ENCODE measurements around the gene PCDHB7. TPM values are rescaled to one million over a fixed set of nuclear protein-coding genes. Genes with fewer than 3 reads are reported as not detected.

Gene PCDHB7
- not detected in 2 replicates for total RNA-seq

DNA sequence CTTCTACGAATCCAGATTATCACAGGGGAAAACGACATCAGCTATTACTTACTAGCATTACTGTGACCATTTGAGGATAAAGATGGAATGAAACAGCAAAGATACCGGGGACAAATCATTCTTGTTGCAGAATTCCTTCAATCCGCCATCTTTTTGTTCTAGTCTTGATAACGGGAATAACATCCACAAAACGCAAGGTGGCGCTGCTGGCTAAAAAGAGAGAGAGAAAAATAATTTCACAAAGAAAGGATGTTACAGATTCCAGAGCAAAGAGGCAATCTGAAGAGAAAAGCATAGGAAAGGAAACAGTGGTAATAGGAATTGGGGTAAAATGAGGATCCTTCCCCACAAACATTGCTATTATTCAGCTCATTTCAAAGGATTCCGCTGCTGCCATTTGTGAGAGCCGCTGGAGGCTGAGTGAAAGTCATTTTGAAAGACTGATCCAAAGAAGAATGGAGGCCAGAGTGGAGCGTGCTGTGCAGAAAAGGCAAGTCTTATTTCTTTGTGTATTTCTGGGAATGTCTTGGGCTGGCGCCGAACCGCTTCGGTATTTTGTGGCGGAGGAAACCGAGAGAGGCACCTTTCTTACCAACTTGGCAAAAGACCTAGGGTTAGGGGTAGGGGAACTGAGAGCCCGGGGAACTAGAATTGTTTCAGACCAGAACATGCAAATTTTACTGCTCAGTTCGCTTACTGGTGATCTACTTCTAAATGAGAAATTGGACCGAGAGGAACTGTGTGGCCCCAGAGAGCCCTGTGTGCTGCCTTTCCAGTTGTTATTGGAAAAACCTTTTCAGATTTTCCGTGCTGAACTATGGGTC lies at the start of gene PCDHB7:
TSS of gene PCDHB7 (plus strand) at position 264 of the 824 bp plus-strand sequence. CDS start at position 456, 192 bp downstream.

GRCh38 chr5:141135030-141135717 lies 37.3 kb upstream of the PCDHB7 start, which contains the start of gene PCDHB5:
TSS of gene PCDHB5 (plus strand) at chr5:141135206. CDS start at chr5:141135435, 229 bp downstream.

DNA sequence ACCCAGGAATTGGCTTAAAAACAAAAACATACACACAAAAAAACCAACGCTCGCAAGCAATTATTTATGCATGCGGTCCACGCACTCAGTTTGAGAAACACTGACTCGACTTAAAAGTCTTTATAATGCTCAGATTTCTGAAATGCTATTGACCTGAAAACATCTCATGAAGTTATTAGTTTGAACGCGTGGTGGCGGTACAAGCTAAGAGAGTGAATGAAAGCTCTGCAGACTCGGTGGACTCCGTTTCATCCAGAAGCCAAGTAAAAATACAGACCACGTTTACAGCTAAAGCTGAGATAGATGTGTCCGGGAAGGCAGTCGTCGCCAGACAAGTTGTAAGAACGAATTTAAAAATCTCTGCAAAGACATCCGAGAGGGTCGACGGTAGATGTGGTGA lies 22.6 kb upstream of the PCDHB7 start, which contains the start of gene PCDHB6:
TSS of gene PCDHB6 (plus strand) at position 246 of the 400 bp plus-strand sequence. CDS start 201 bp downstream, outside the sequence.

GRCh38 chr5:141177577-141178191 lies 5.2 kb downstream of the PCDHB7 start, which contains the start of gene PCDHB8:
TSS of gene PCDHB8 (plus strand) at chr5:141177790. CDS start at chr5:141178035, 245 bp downstream.

DNA sequence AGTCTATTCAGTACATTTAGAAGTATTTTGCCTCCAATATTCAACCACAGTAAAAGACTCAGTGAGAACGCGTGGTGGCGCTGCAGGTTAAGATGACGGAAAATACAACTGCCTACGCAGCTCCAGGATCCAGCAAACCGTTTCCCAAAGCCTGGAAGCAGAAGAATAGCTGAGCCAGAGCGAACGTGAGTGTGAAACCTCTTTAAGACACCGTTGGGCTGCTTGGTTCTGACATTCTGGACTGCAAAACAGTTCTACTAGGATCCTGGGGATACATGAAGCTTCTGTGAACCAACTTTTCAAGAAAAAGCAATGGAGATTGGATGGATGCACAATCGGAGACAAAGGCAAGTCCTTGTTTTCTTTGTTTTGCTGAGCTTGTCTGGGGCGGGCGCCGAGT lies 9.8 kb downstream of the PCDHB7 start, which contains the start of gene PCDHB16:
TSS of gene PCDHB16 (plus strand) at position 140 of the 400 bp plus-strand sequence. CDS start at position 313, 173 bp downstream.

DNA sequence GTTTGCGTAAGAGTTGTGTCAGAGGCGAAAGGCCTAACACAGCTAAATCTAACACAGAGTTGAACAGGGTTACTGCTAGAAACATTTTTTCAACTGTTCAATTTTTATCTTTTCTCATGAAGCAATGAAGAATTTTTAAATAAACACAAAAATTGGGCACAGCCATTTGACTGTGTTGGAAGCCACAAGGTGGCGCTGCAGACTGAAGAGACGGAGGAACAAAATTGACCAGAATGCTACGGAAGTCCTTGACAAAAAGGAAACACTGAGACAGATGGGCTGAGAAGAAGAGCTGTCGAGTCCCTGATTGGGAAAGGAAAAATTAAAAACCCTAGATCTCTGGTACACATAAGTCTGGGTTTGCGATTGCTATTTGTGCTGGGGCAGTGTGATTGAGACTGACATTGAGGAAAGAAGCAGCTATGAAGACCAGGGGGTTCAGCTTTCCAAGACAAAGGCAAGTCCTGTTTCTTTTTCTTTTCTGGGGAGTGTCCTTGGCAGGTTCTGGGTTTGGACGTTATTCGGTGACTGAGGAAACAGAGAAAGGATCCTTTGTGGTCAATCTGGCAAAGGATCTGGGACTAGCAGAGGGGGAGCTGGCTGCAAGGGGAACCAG lies 14.6 kb downstream of the PCDHB7 start, which contains the start of gene PCDHB9:
TSS of gene PCDHB9 (plus strand) at position 265 of the 616 bp plus-strand sequence. CDS start at position 423, 158 bp downstream.

DNA sequence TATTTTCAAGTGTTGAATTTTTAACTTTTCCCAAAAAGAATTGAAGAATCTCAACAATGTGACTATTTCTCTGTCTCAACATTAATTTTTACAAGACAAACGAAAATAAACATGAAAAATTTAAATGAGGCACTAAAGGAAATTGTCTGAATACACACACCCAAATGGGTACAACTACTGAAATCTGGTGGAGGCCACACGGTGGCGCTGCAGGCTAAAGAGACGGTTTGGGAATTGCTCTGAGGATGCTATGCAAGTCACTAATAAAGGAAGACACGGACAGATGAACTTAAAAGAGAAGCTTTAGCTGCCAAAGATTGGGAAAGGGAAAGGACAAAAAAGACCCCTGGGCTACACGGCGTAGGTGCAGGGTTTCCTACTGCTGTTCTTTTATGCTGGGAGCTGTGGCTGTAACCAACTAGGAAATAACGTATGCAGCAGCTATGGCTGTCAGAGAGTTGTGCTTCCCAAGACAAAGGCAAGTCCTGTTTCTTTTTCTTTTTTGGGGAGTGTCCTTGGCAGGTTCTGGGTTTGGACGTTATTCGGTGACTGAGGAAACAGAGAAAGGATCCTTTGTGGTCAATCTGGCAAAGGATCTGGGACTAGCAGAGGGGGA lies 19.8 kb downstream of the PCDHB7 start, which contains the start of gene PCDHB10:
TSS of gene PCDHB10 (plus strand) at position 244 of the 616 bp plus-strand sequence. CDS start at position 444, 200 bp downstream.

DNA sequence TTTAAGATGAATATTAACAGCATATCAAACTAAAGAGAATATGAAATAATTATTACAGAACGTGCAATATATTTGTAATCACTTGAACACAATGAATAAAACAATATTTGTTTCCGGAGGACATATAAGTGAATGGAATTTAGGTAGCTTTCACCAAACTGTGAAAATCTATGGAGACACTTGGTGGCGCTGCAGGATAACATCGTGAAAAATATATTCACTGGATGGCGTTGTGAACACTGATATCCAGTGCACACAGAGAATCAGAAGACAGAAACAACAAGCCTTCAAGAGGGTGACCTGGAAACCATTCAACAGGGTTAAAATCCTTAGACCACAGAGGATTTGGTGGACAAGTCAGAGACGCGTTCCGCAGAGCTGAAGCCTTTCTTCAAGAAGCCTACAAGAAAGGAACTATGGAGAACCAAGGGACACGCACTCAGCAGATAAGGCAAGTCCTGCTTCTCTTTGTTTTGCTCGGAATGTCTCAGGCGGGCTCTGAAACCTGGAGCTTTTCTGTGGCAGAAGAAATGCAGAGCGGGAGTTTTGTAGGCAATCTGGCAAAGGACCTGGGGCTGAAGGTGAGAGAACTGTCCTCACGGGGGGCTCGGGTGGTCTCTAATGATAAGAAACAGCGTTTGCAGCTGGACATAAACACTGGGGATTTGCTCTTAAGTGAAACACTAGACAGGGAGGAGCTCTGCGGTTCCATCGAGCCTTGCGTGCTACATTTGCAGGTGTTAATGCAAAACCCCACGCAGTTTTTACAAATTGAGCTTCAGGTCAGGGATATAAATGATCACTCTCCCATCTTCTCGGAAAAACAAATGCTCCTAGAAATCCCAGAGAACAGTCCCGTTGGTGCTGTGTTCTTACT lies 27.2 kb downstream of the PCDHB7 start, which contains the start of gene PCDHB11:
TSS of gene PCDHB11 (plus strand) at position 269 of the 877 bp plus-strand sequence. CDS start at position 417, 148 bp downstream.

DNA sequence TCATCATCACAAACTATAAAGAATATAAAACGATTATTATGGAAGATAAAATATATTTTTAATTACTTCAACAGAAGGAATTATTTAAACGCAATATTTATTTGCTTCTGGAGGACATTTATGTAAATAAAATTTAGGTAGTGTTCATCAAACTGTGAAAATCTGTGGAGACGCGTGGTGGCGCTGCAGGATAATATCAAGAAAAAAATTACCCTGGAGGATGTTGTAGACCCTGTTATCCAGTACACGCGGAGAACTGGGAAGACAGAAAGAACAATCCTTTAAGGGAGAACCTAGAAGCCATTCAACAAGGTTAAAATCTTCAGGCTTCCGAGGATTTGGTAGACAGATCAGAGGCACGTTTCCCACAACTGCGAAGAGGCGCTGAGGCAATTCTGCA lies 36.0 kb downstream of the PCDHB7 start, which contains the start of gene PCDHB12:
TSS of gene PCDHB12 (plus strand) at position 242 of the 400 bp plus-strand sequence. CDS start 189 bp downstream, outside the sequence.

GRCh38 chr5:141213656-141214339 lies 41.4 kb downstream of the PCDHB7 start, which contains the start of gene PCDHB13:
TSS of gene PCDHB13 (plus strand) at chr5:141213919. CDS start at chr5:141214124, 205 bp downstream.

DNA sequence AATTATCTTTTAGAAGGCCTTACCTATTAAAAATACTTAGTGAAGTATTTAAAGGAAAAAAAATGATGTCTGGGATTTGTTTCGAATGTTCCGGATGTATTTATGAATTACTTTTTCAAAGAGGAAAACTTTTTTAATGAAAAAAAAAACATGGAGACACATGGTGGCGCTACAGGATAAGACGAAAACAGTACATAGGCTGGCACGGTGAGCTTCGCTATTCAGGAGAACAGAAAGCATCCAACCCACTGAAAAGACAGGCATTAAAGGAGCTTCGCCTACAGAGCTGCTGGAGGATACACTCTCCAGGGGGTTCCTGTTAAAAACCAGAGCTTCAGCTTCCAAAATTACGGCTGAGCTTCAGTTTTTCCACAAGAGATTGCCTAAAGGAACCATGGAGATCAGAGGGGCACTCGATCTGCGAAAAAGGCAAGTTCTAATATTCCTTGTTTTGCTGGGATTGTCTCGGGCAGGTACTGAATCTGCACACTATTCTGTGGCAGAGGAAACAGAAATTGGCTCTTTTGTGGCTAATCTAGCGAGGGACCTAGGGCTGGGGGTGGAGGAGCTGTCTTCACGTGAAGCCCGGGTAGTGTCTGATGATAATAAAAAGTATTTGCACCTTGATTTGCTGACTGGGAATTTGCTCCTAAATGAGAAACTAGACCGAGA lies 50.8 kb downstream of the PCDHB7 start, which contains the start of gene PCDHB14:
TSS of gene PCDHB14 (plus strand) at position 232 of the 672 bp plus-strand sequence. CDS start at position 395, 163 bp downstream.

Other genes starting within 250 kb of the PCDHB7 start
- 0.16 and 0.61 TPM in 2 replicates for gene PCDHAC1, start 246.3 kb upstream of the PCDHB7 start, total RNA-seq
- 1.1 and 1.3 TPM in 2 replicates for gene PCDHAC2, start 206.2 kb upstream of the PCDHB7 start, total RNA-seq
- not detected in 2 replicates for gene PCDHB1, start 121.3 kb upstream of the PCDHB7 start, total RNA-seq
- gene PCDHB2, start 78.0 kb upstream of the PCDHB7 start, total RNA-seq = 0.08 and 0.62 TPM in 2 replicates
- under 0.01 TPM in 1 of 2 replicates, not detected in the other for gene PCDHB3, start 72.2 kb upstream of the PCDHB7 start, total RNA-seq
- 0.34 TPM in 1 of 2 replicates, not detected in the other for gene PCDHB4, start 50.8 kb upstream of the PCDHB7 start, total RNA-seq
- not detected in 2 replicates for gene PCDHB5, start 37.4 kb upstream of the PCDHB7 start, total RNA-seq
- not detected in 2 replicates for gene PCDHB6, start 22.6 kb upstream of the PCDHB7 start, total RNA-seq
- gene PCDHB8, start 5.1 kb downstream of the PCDHB7 start, total RNA-seq = not detected in 2 replicates
- 0.16 TPM in 1 of 2 replicates, not detected in the other for gene PCDHB16, start 9.7 kb downstream of the PCDHB7 start, total RNA-seq
- gene PCDHB9, start 14.5 kb downstream of the PCDHB7 start, total RNA-seq = 0.08 TPM in 1 of 2 replicates, not detected in the other
- gene PCDHB10, start 19.7 kb downstream of the PCDHB7 start, total RNA-seq = under 0.01 and 0.04 TPM in 2 replicates
- gene PCDHB11, start 27.0 kb downstream of the PCDHB7 start, total RNA-seq = not detected in 2 replicates
- gene PCDHB12, start 36.1 kb downstream of the PCDHB7 start, total RNA-seq = not detected in 2 replicates
- not detected in 2 replicates for gene PCDHB13, start 41.3 kb downstream of the PCDHB7 start, total RNA-seq
- 0.04 TPM in 1 of 2 replicates, not detected in the other for gene PCDHB14, start 50.7 kb downstream of the PCDHB7 start, total RNA-seq
- gene PCDHB15, start 72.8 kb downstream of the PCDHB7 start, total RNA-seq = 0.04 and 0.08 TPM in 2 replicates
- gene SLC25A2, start 131.4 kb downstream of the PCDHB7 start, total RNA-seq = not detected in 2 replicates
- 28.9 and 35.5 TPM in 2 replicates for gene TAF7, start 148.1 kb downstream of the PCDHB7 start, total RNA-seq
- gene PCDHGA1, start 157.9 kb downstream of the PCDHB7 start, total RNA-seq = not detected in 2 replicates
- 0.04 and 0.55 TPM in 2 replicates for gene PCDHGA2, start 166.1 kb downstream of the PCDHB7 start, total RNA-seq
- 0.04 and 0.08 TPM in 2 replicates for gene PCDHGA3, start 171.2 kb downstream of the PCDHB7 start, total RNA-seq
- gene PCDHGB1, start 177.5 kb downstream of the PCDHB7 start, total RNA-seq = 0.23 and 0.38 TPM in 2 replicates
- gene PCDHGA4, start 182.4 kb downstream of the PCDHB7 start, total RNA-seq = 0.08 and 0.15 TPM in 2 replicates
- gene PCDHGB2, start 187.3 kb downstream of the PCDHB7 start, total RNA-seq = 0.08 and 0.23 TPM in 2 replicates
- under 0.01 TPM in 1 of 2 replicates, not detected in the other for gene PCDHGA5, start 191.5 kb downstream of the PCDHB7 start, total RNA-seq
- gene PCDHGB3, start 197.6 kb downstream of the PCDHB7 start, total RNA-seq = 0.31 and 0.46 TPM in 2 replicates
- 0.15 and 0.16 TPM in 2 replicates for gene PCDHGA6, start 201.2 kb downstream of the PCDHB7 start, total RNA-seq
- 0.11 and 0.86 TPM in 2 replicates for gene PCDHGA7, start 210.1 kb downstream of the PCDHB7 start, total RNA-seq
- 1.5 and 3.7 TPM in 2 replicates for gene PCDHGB4, start 215.1 kb downstream of the PCDHB7 start, total RNA-seq
- 0.08 and 0.39 TPM in 2 replicates for gene PCDHGA8, start 220.0 kb downstream of the PCDHB7 start, total RNA-seq
- 3.3 and 5.9 TPM in 2 replicates for gene PCDHGB5, start 225.3 kb downstream of the PCDHB7 start, total RNA-seq
- gene PCDHGA9, start 230.1 kb downstream of the PCDHB7 start, total RNA-seq = 0.53 and 0.70 TPM in 2 replicates
- 0.61 and 0.70 TPM in 2 replicates for gene PCDHGB6, start 235.4 kb downstream of the PCDHB7 start, total RNA-seq
- gene PCDHGA10, start 240.3 kb downstream of the PCDHB7 start, total RNA-seq = 1.3 and 1.6 TPM in 2 replicates
- gene PCDHGB7, start 245.0 kb downstream of the PCDHB7 start, total RNA-seq = 1.3 and 2.3 TPM in 2 replicates
- gene PCDHGA11, start 248.4 kb downstream of the PCDHB7 start, total RNA-seq = 0.84 and 0.94 TPM in 2 replicates

Data from hair follicular keratinocyte (primary cell).